ENCODE measurements around the gene RFTN1. TPM values are rescaled to one million over a fixed set of nuclear protein-coding genes. Genes with fewer than 3 reads are reported as not detected.

The RFTN1 gene
- total and polyA plus RNA-seq, 10 of the 15 experiments (the other 5 are each of a cell fraction or from before 2014, with no cell fraction given): 20.6 to 213 (median 147) TPM

DNA sequence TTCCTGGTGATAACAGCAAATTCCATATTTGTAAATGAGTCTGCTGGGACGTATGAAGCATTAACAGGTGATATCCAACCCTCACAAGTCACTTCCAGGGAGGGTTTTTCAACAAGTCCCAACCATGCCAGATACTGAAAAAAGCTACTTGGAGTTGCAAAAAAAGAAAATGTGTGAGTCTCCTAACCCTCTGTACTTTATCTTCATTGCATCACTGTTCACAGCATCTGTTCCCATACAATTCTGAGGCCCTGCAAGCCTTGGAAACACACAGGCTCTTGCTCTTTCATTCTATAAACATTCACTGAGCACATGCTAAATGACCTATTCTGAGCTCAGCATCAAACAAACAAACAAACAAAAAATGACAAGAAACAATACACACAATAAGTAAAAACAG is 120.8 kb downstream of the RFTN1 start:
- ChIA-PET CTCF (interaction anchor here (1.5 to 1.7 kb wide), 3 partner anchors 8 to 15 kb away, joined by 4 to 5 read pairs (median 4); no protein-coding TSS in a partner anchor), RAD21 (ENCODE audit: unreplicated experiment) (interaction anchor here (1.7 to 2.1 kb wide), 2 partner anchors 14 to 18 kb away, joined by 5 to 10 read pairs; no protein-coding TSS in a partner anchor), POLR2A (interaction anchor here (0.6 kb wide), 1 partner anchor 84 kb away, joined by 3 read pairs; no protein-coding TSS in a partner anchor), SMC1A (ENCODE audit: uncharacterized antibody, unreplicated experiment) (interaction anchor here (0.7 to 7.5 kb wide), 10 partner anchors 13 to 449 kb away, joined by 3 to 89 read pairs (median 5); no protein-coding TSS in a partner anchor)
- ATAC-seq (no peak), FAIRE-seq (no peak), DNase-seq (ENCODE audit: low read depth, low spot score) (no peak)
- intact Hi-C loops (cut with micrococcal nuclease; ENCODE audit: unreplicated experiment): no loop called here
- Histone ChIP-seq H2AFZ (ENCODE audit: control insufficient read depth, low read depth, low read length) (no peak overlapping the region), H3K9me3 (replicated peaks; ENCODE audit: control insufficient read depth, insufficient read depth, low read length) (peaks cover 12% of the 10 kb centered on the region), H3K27ac (ENCODE audit: control insufficient read depth, insufficient read depth) (no peak overlapping the region), H3K9ac (ENCODE audit: control insufficient read depth, insufficient read depth, low read length) (no peak overlapping the region), H3K4me2 (ENCODE audit: control insufficient read depth, insufficient read depth) (no peak overlapping the region), H3K27me3 (replicated peaks in 1 of 2; ENCODE audit: control insufficient read depth in 2 of 2, insufficient read depth in 2 of 2, low read length in 1 of 2) (no peaks in the 10 kb centered on the region), H4K20me1 (ENCODE audit: control insufficient read depth, insufficient read depth) (no peaks in the 10 kb centered on the region), H3K4me3 (no peak overlapping the region), H3K36me3 (ENCODE audit: control insufficient read depth in 2 of 2, insufficient read depth in 2 of 2, low read length in 1 of 2) (peaks cover 4 to 14% of the 10 kb centered on the region in 2 experiments), H3K79me2 (ENCODE audit: control insufficient read depth, insufficient read depth, low read length) (peaks cover 42% of the 10 kb centered on the region), H3K4me1 (ENCODE audit: control insufficient read depth, insufficient read depth, low read length) (peaks cover 2% of the 10 kb centered on the region; the same call in 1 of the 2 replicates)
- TF ChIP-seq IRF5 (IDR thresholded peaks at IDR 0.05; ENCODE audit: borderline replicate concordance) (no peak), GATAD2B (conservative IDR thresholded peaks at IDR 0.05; ENCODE audit: low read depth) (no peak), BHLHE40 (IDR thresholded peaks at IDR 0.05; ENCODE audit: borderline replicate concordance in 1 of 2, low read depth in 2 of 2, low read length in 1 of 2) (no peak), RCOR1 (conservative IDR thresholded peaks at IDR 0.05; ENCODE audit: low read depth, low read length) (no peak), LARP7 (IDR thresholded peaks at IDR 0.05) (no peak), TAF1 (IDR thresholded peaks at IDR 0.05; ENCODE audit: borderline replicate concordance, low read depth, low read length) (no peak), POU2F2 (IDR thresholded peaks at IDR 0.05; ENCODE audit: borderline replicate concordance, low read depth, low read length) (no peak), NFIC (IDR thresholded peaks at IDR 0.05; ENCODE audit: low read depth, low read length) (no peak), SMAD1 (IDR thresholded peaks at IDR 0.05; ENCODE audit: low read depth, partially characterized antibody) (no peak), CBFB (IDR thresholded peaks at IDR 0.05; ENCODE audit: low read depth) (no peak), EZH2 (IDR thresholded peaks at IDR 0.05; ENCODE audit: borderline replicate concordance, control insufficient read depth, low read depth, low read length) (no peak), SREBF1 (IDR thresholded peaks at IDR 0.05; ENCODE audit: low read length) (no peak), PML (IDR thresholded peaks at IDR 0.05; ENCODE audit: low read length) (no peak), CBX5 (IDR thresholded peaks at IDR 0.05; ENCODE audit: low read depth) (no peak), MTA3 (IDR thresholded peaks at IDR 0.05; ENCODE audit: borderline replicate concordance, low read length) (no peak)
- TF ChIP-seq, protein P1, sequence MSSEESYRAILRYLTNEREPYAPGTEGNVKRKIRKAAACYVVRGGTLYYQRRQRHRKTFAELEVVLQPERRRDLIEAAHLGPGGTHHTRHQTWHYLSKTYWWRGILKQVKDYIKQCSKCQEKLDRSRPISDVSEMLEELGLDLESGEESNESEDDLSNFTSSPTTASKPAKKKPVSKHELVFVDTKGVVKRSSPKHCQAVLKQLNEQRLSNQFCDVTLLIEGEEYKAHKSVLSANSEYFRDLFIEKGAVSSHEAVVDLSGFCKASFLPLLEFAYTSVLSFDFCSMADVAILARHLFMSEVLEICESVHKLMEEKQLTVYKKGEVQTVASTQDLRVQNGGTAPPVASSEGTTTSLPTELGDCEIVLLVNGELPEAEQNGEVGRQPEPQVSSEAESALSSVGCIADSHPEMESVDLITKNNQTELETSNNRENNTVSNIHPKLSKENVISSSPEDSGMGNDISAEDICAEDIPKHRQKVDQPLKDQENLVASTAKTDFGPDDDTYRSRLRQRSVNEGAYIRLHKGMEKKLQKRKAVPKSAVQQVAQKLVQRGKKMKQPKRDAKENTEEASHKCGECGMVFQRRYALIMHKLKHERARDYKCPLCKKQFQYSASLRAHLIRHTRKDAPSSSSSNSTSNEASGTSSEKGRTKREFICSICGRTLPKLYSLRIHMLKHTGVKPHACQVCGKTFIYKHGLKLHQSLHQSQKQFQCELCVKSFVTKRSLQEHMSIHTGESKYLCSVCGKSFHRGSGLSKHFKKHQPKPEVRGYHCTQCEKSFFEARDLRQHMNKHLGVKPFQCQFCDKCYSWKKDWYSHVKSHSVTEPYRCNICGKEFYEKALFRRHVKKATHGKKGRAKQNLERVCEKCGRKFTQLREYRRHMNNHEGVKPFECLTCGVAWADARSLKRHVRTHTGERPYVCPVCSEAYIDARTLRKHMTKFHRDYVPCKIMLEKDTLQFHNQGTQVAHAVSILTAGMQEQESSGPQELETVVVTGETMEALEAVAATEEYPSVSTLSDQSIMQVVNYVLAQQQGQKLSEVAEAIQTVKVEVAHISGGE (CRISPR knock-in tag; IDR thresholded peaks at IDR 0.05): no peak
- in situ Hi-C loops (cut with MboI): no loop called here
- BruUV-seq (replicated peaks): no TSS peak
- WGBS (ENCODE audit: insufficient coverage, insufficient replicate concordance, low lambda C conversion rate, missing lambda C conversion rate): 86% methylated on average over 1 of the region's 1 CpG
